ENCODE data around the gene PTX3. TPM values are rescaled to one million over a fixed set of nuclear protein-coding genes. Genes with fewer than 3 reads are reported as not detected.

Gene PTX3
- 1 to 10 TPM; 2.0 to 5.9 TPM for total RNA-seq

GRCh38 chr3:157436583-157437291 is at the start of gene PTX3:
Gene PTX3, plus strand, starts transcription at chr3:157436850. Its CDS starts 84 bp downstream, at chr3:157436934.

Other genes starting within 250 kb of the PTX3 start
- 100 to 1,000 TPM in 1 of 2 donors, 10 to 100 TPM in 1; 44.3 to 158 TPM for gene VEPH1, start 66.6 kb downstream of the PTX3 start, total RNA-seq